ENCODE measurements around the gene LHX4. TPM values are rescaled to one million over a fixed set of nuclear protein-coding genes. Genes with fewer than 3 reads are reported as not detected.

LHX4 gene
- total and polyA plus RNA-seq, 9 of the 15 experiments (the other 6 are each of a cell fraction or from before 2014, with no cell fraction given), result 0.01 to 0.11 (median 0.07) TPM; not detected in 5

GRCh38 chr1:180278596-180279395 is 48.7 kb downstream of the LHX4 start (continued):
- TF ChIP-seq HDAC2 (IDR thresholded peaks at IDR 0.05), result no peak
- no peak for TF ChIP-seq TGIF2 (CRISPR knock-in tag; IDR thresholded peaks at IDR 0.05)

DNA sequence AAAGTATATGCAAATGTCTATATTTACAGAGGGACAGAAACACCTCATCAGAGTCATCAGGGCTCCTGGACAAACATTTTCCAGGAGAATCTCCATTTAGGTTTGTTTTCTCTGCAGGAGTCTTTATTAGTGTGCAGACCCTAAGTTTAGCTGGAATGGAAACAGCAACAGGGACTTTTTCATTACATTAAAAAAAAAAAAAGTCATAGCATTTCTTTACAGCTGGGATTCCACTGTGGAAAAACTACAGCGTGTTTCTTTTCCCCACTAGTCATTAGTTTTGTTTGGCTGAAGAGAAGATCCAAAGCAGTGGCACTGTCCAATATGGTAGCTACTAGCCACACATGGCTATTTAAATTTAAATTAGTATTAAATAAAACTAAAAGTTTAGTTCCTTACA is 49.6 kb downstream of the LHX4 start:
- H3K36me3 ChIP-seq (ENCODE audit: control insufficient read depth, insufficient read depth, low read length), result peaks cover 22% of the 10 kb centered on the region; the same call in 2 of the 3 replicates
- no peak overlapping the region for H3K4me3 ChIP-seq
- no peaks in the 10 kb centered on the region for H3K79me2 ChIP-seq (ENCODE audit: control insufficient read depth, insufficient read depth, low read length)
- H3K27ac ChIP-seq (ENCODE audit: extremely low read depth, low read depth, low read length), result no peak overlapping the region
- WGBS (ENCODE audit: insufficient coverage, low coverage, missing lambda C conversion rate), result 100% methylated on average over 1 of the region's 1 CpG
- CTCF ChIA-PET (ENCODE audit: low intra/inter-chr PET ratio), result no interaction called here
- BruUV-seq (replicated peaks), result no TSS peak
- no peak overlapping the region for H3K9ac ChIP-seq (ENCODE audit: insufficient read depth in 1 of 2, low read depth in 2 of 2, low read length in 2 of 2)
- H3K9me3 ChIP-seq (replicated peaks; ENCODE audit: control insufficient read depth, insufficient read depth, low read depth, low read length), result no peaks in the 10 kb centered on the region
- in situ Hi-C loops (cut with MboI) (no loop called here), intact Hi-C loops (cut with micrococcal nuclease) (no loop called here)
- POLR2A ChIA-PET, result interaction anchor here (1.5 kb wide), 1 partner anchor 14 kb away, joined by 3 read pairs; no protein-coding TSS in a partner anchor
- H3K27me3 ChIP-seq (ENCODE audit: control insufficient read depth in 2 of 2, insufficient read depth in 2 of 2, low read length in 2 of 2), result no peaks in the 10 kb centered on the region
- ATAC-seq, result no peak
- no peak for FAIRE-seq
- H3K9me1 ChIP-seq (ENCODE audit: control insufficient read depth, insufficient read depth, low read length), result no peaks in the 10 kb centered on the region
- no peaks in the 10 kb centered on the region for H3K4me1 ChIP-seq (replicated peaks in 1 of 2; ENCODE audit: control insufficient read depth in 2 of 2, insufficient read depth in 2 of 2, low read length in 2 of 2)
- DNase-seq (ENCODE audit: extremely low read depth in 1 of 4, low spot score in 3 of 4), result no peak
- TF ChIP-seq TCF7 (IDR thresholded peaks at IDR 0.05; ENCODE audit: borderline replicate concordance), result no peak
- TF ChIP-seq TARDBP (IDR thresholded peaks at IDR 0.05), result no peak
- no peak overlapping the region for H2AFZ ChIP-seq (ENCODE audit: low read depth, low read length)
- no peaks in the 10 kb centered on the region for H4K20me1 ChIP-seq (replicated peaks; ENCODE audit: control insufficient read depth, insufficient read depth, low read length)
- H3K4me2 ChIP-seq (ENCODE audit: insufficient read depth, low read length), result no peak overlapping the region

DNA sequence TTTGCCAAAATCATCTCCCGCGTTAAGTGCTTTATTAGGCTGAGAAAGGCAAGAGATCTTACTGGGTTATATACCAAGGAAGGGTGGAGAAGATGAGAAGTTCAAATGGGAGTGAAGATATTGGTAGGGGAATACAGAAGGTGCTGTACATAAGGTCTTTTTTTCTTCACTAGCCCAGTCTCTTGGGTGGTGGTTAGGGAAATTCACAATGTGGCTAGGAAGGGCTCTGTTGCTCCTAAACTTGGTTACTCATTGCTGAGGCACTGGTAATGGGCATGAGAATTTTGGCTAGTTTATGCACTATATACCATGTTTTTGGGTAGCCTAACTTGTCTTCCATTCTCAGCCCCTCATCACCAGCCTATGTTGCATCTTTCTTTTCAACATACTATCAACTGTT is 50.6 kb downstream of the LHX4 start:
- no peaks in the 10 kb centered on the region for H3K9me1 ChIP-seq (ENCODE audit: control insufficient read depth, insufficient read depth, low read length)
- no peak overlapping the region for H3K9ac ChIP-seq (ENCODE audit: insufficient read depth in 1 of 2, low read depth in 2 of 2, low read length in 2 of 2)
- ATAC-seq (no peak), DNase-seq (ENCODE audit: extremely low read depth in 1 of 4, low spot score in 3 of 4) (no peak), FAIRE-seq (no peak)
- WGBS (ENCODE audit: insufficient coverage, low coverage, missing lambda C conversion rate), result 95% methylated on average over 2 of the region's 2 CpGs
- no peak overlapping the region for H3K4me2 ChIP-seq (ENCODE audit: insufficient read depth, low read length)
- no peaks in the 10 kb centered on the region for H3K79me2 ChIP-seq (ENCODE audit: control insufficient read depth, insufficient read depth, low read length)
- peaks cover 20% of the 10 kb centered on the region; the same call in 1 of the 3 replicates for H3K36me3 ChIP-seq (ENCODE audit: control insufficient read depth, insufficient read depth, low read length)
- POLR2A ChIA-PET, result no interaction called here
- no peak overlapping the region for H2AFZ ChIP-seq (ENCODE audit: low read depth, low read length)
- no peak overlapping the region for H3K27ac ChIP-seq (ENCODE audit: extremely low read depth, low read depth, low read length)
- in situ Hi-C loops (cut with MboI), result no loop called here
- no peak for TF ChIP-seq PTTG1 (tag; IDR thresholded peaks at IDR 0.05; ENCODE audit: low read depth)
- no peaks in the 10 kb centered on the region for H3K27me3 ChIP-seq (ENCODE audit: control insufficient read depth in 2 of 2, insufficient read depth in 2 of 2, low read length in 2 of 2)
- CTCF ChIA-PET (ENCODE audit: low intra/inter-chr PET ratio), result no interaction called here
- intact Hi-C loops (cut with micrococcal nuclease), result no loop called here
- H3K4me1 ChIP-seq (replicated peaks in 1 of 2; ENCODE audit: control insufficient read depth in 2 of 2, insufficient read depth in 2 of 2, low read length in 2 of 2), result no peaks in the 10 kb centered on the region
- H3K9me3 ChIP-seq (replicated peaks; ENCODE audit: control insufficient read depth, insufficient read depth, low read depth, low read length), result no peaks in the 10 kb centered on the region
- H3K4me3 ChIP-seq, result no peak overlapping the region
- H4K20me1 ChIP-seq (replicated peaks; ENCODE audit: control insufficient read depth, insufficient read depth, low read length), result no peaks in the 10 kb centered on the region
- BruUV-seq (replicated peaks), result no TSS peak

Data from K562 (cell line).